Fibroblast of peridontal ligament (primary cell): Measurements from ENCODE around the gene MAGI2.
"Not testable (repeated sequence)": the region's sequence is repeated elsewhere in the genome, so short reads cannot be mapped to it uniquely, and the experiment has no call there.

Experiments used
- DNase-seq: peaks from one replicate; pipeline ENCODE4 v3.0.0-alpha.2; 2010; ENCODE audit errors: extremely low read depth

The MAGI2 gene

GRCh38 chr7:78299088-78299487 is 1154.4 kb downstream of the MAGI2 start:
- DNase-seq = peak; percentile 41

- DNase-seq = no peak
Observed at GRCh38 chr7:78296644-78297371, 1156.7 kb downstream of the MAGI2 start.

- DNase-seq = peak; percentile 33
Observed at GRCh38 chr7:78296046-78296597, 1157.3 kb downstream of the MAGI2 start.

GRCh38 chr7:78289471-78289870 is 1164.0 kb downstream of the MAGI2 start:
- DNase-seq = not testable (repeated sequence)

- no peak for DNase-seq
Observed at GRCh38 chr7:78284945-78285344, 1168.5 kb downstream of the MAGI2 start.

- DNase-seq = no peak
Observed at GRCh38 chr7:78280276-78280675, 1173.2 kb downstream of the MAGI2 start.

- DNase-seq = no peak
Observed at GRCh38 chr7:78279457-78279856, 1174.0 kb downstream of the MAGI2 start.

GRCh38 chr7:78279032-78279431 is 1174.4 kb downstream of the MAGI2 start:
- peak; percentile 71 for DNase-seq

- no peak for DNase-seq
Observed at GRCh38 chr7:78267141-78267540, 1186.3 kb downstream of the MAGI2 start.

- no peak for DNase-seq
Observed at GRCh38 chr7:78265486-78265885, 1188.0 kb downstream of the MAGI2 start.

- DNase-seq = no peak
Observed at GRCh38 chr7:78265071-78265470, 1188.4 kb downstream of the MAGI2 start.

- no peak for DNase-seq
Observed at GRCh38 chr7:78264105-78264504, 1189.4 kb downstream of the MAGI2 start.

GRCh38 chr7:78261739-78262138 is 1191.7 kb downstream of the MAGI2 start:
- DNase-seq = no peak

GRCh38 chr7:78261302-78261701 is 1192.2 kb downstream of the MAGI2 start:
- no peak for DNase-seq

GRCh38 chr7:78260826-78261225 is 1192.6 kb downstream of the MAGI2 start:
- DNase-seq = peak; percentile 8

GRCh38 chr7:78254726-78255055 is 1198.8 kb downstream of the MAGI2 start:
- DNase-seq = no peak

- DNase-seq = no peak
Observed at GRCh38 chr7:78253850-78254725, 1199.4 kb downstream of the MAGI2 start.

GRCh38 chr7:78248867-78249266 is 1204.6 kb downstream of the MAGI2 start:
- DNase-seq = no peak

GRCh38 chr7:78247910-78248689 is 1205.4 kb downstream of the MAGI2 start:
- DNase-seq = no peak

- DNase-seq = not testable (repeated sequence)
Observed at GRCh38 chr7:78240179-78240578, 1213.3 kb downstream of the MAGI2 start.

- DNase-seq = no peak
Observed at GRCh38 chr7:78234634-78235033, 1218.8 kb downstream of the MAGI2 start.

GRCh38 chr7:78232806-78233205 is 1220.7 kb downstream of the MAGI2 start:
- DNase-seq = peak; percentile 62
